Anterior cingulate cortex (tissue), 58 donors: ENCODE results near the gene C2CD4A.

Experiments
- DNase-seq, 58 donors: peaks; one replicate each; lab custom pipeline; 2025; lab: John Stamatoyannopoulos, UW

The C2CD4A gene

GRCh38 chr15:62059108-62059815 lies 7.5 kb upstream of the C2CD4A start:
- DNase-seq = no peak

- peak in 22 of 58 donors; percentile 39 to 74 (median 60) for DNase-seq
These were observed 7.0 kb upstream of the C2CD4A start for GRCh38 chr15:62059816-62060112.

GRCh38 chr15:62060113-62060895 lies 6.5 kb upstream of the C2CD4A start, which contains the start of gene VPS13C:
TSS of gene VPS13C (minus strand) at chr15:62060447. CDS start at chr15:62060374, 73 bp downstream.
- peak; percentile 50 to 96 (median 90) for DNase-seq

- DNase-seq = no peak
These were observed 5.9 kb upstream of the C2CD4A start for GRCh38 chr15:62060896-62061280.

- no peak for DNase-seq
These were observed 2.7 kb upstream of the C2CD4A start for GRCh38 chr15:62063825-62064635.

- DNase-seq = peak in 5 of 58 donors; percentile 5 to 29 (median 19)
These were observed 769 bp downstream of the C2CD4A start for GRCh38 chr15:62067448-62068044.

GRCh38 chr15:62068071-62068809 lies 1.5 kb downstream of the C2CD4A start:
- peak in 7 of 58 donors; percentile 4 to 36 (median 9) for DNase-seq

GRCh38 chr15:62068810-62069167 lies 2.0 kb downstream of the C2CD4A start:
- DNase-seq = no peak

- DNase-seq = no peak
These were observed 2.8 kb downstream of the C2CD4A start for GRCh38 chr15:62069551-62069950.

- DNase-seq = no peak
These were observed 5.0 kb downstream of the C2CD4A start for GRCh38 chr15:62071711-62072308.

- DNase-seq = no peak
These were observed 9.0 kb downstream of the C2CD4A start for GRCh38 chr15:62075595-62076277.

- DNase-seq = no peak
These were observed 12.8 kb downstream of the C2CD4A start for GRCh38 chr15:62079594-62079993.

- DNase-seq = no peak
These were observed 16.7 kb downstream of the C2CD4A start for GRCh38 chr15:62083194-62084154.

- DNase-seq = peak in 2 of 58 donors; percentile 20 to 42
These were observed 19.0 kb downstream of the C2CD4A start for GRCh38 chr15:62085740-62086139.

GRCh38 chr15:62087671-62088352 lies 21.0 kb downstream of the C2CD4A start:
- no peak for DNase-seq

GRCh38 chr15:62088353-62088693 lies 21.5 kb downstream of the C2CD4A start:
- DNase-seq = no peak

- no peak for DNase-seq
These were observed 22.8 kb downstream of the C2CD4A start for GRCh38 chr15:62089616-62090015.
